GM12878 (cell line): ENCODE results near the gene ADIG. TPM values are rescaled to one million over a fixed set of nuclear protein-coding genes. Genes with fewer than 3 reads are reported as not detected.
A peak's percentile ranks its signal among the peaks of the same experiment; 100 is the strongest.

ENCODE experiments used
- ATAC-seq: fragments of 200-7000 bp; cut with Tn5 transposase; 3 replicates; pipeline ENCODE4 v1.9.1; 2020; ENCODE audit warnings: mild to moderate bottlenecking, moderate library complexity
- BruUV-seq: library from RNA; stranded (reverse); fragments of 400-500 nt; replicated peaks from 2 replicates; lab custom pipeline; 2021; lab: Mats Ljungman, UMichigan
- CTCF ChIA-PET: fragments of 300-600 bp; sonication (Branson Sonifier 250); formaldehyde crosslinking; extraction: SDS; loops from one replicate; lab custom pipeline; 2021; ENCODE audit warnings: inconsistent platforms; lab: Yijun Ruan, JAX
- POLR2A ChIA-PET: fragments of 350-600 bp; formaldehyde crosslinking; extraction: SDS; loops from one replicate; lab custom pipeline; 2021; ENCODE audit warnings: inconsistent platforms; lab: Charles Lee
- RAD21 ChIA-PET: fragments of 300-600 bp; sonication (Branson Sonifier 250); formaldehyde crosslinking; loops from one replicate; lab custom pipeline; 2023; ENCODE audit warnings: antibody characterized with exemption; ENCODE audit not compliant: unreplicated experiment; lab: Charles Lee
- SMC1A ChIA-PET: fragments of 300-600 bp; sonication (Branson Sonifier 250); formaldehyde crosslinking; loops from one replicate; lab custom pipeline; 2023; ENCODE audit not compliant: unreplicated experiment, uncharacterized antibody; lab: Charles Lee
- DNase-seq: peaks from one replicate; pipeline ENCODE4 v3.0.0-alpha.2; 2011; ENCODE audit warnings: low read depth, low spot score
- FAIRE-seq: peaks from 3 replicates; lab custom pipeline; 2011; peaks lifted over from hg19 to GRCh38; lab: Jason Lieb, UNC
- H2AFZ ChIP-seq: 2 replicates; pipeline ENCODE4 v1.6.0; 2011; ENCODE audit warnings: low read depth, low read length, control low read depth; ENCODE audit not compliant: control insufficient read depth
- H3K27ac ChIP-seq: 2 replicates; pipeline ENCODE4 v1.5.1; 2011; ENCODE audit warnings: control low read depth; ENCODE audit not compliant: control insufficient read depth, insufficient read depth
- H3K27me3 ChIP-seq, 2 experiments: replicated peaks in 1 of 2; 2 replicates each; pipeline versions ENCODE4 v1.6.0 to v1.6.1; 2011; ENCODE audit warnings: low read length in 1 of 2; ENCODE audit not compliant: control insufficient read depth in 2 of 2, insufficient read depth in 2 of 2
- H3K36me3 ChIP-seq, 2 experiments: 2 replicates each; pipeline ENCODE4 v1.5.1; 2011; ENCODE audit warnings: low read length in 1 of 2; ENCODE audit not compliant: control insufficient read depth in 2 of 2, insufficient read depth in 2 of 2
- H3K4me1 ChIP-seq: 2 replicates; pipeline ENCODE4 v1.6.1; 2011; ENCODE audit warnings: mild to moderate bottlenecking, low read length, moderate library complexity, mixed read lengths; ENCODE audit not compliant: control insufficient read depth, insufficient read depth
- H3K4me2 ChIP-seq: 2 replicates; pipeline ENCODE4 v1.6.0; 2011; ENCODE audit warnings: control low read depth; ENCODE audit not compliant: control insufficient read depth, insufficient read depth
- H3K4me3 ChIP-seq: fragments of 200-600 bp; sonication (generic); 2 replicates; pipeline ENCODE4 v1.5.1; 2016
- H3K79me2 ChIP-seq: 2 replicates; pipeline ENCODE4 v1.6.0; 2011; ENCODE audit warnings: low read length; ENCODE audit not compliant: control insufficient read depth, insufficient read depth
- H3K9ac ChIP-seq: 2 replicates; pipeline ENCODE4 v1.8.0; 2011; ENCODE audit warnings: low read length, control low read depth, mixed read lengths; ENCODE audit not compliant: control insufficient read depth, insufficient read depth
- H3K9me3 ChIP-seq: replicated peaks from 3 replicates; pipeline ENCODE4 v1.5.1; 2011; ENCODE audit warnings: mild to moderate bottlenecking, low read length; ENCODE audit not compliant: control insufficient read depth, insufficient read depth
- H4K20me1 ChIP-seq: 2 replicates; pipeline ENCODE4 v1.6.0; 2011; ENCODE audit not compliant: control insufficient read depth, insufficient read depth
- ASH2L ChIP-seq: fragments of 300-600, 200-600 bp; sonication (generic); IDR thresholded peaks from 2 replicates; pipeline ENCODE4 v1.6.1; 2017; ENCODE audit warnings: low read depth, mild to moderate bottlenecking, borderline replicate concordance
- BCL11A ChIP-seq: IDR thresholded peaks from 2 replicates; pipeline ENCODE4 v1.6.1; 2011; ENCODE audit warnings: low read depth, low read length
- EGR1 ChIP-seq, 2 experiments: IDR thresholded peaks; 1 replicate in 1 of 2; 2 replicates in 1 of 2; pipeline ENCODE4 v1.6.1; 2011 to 2012; ENCODE audit warnings: low read depth in 2 of 2, low read length in 2 of 2, borderline replicate concordance in 1 of 2, mild to moderate bottlenecking in 1 of 2, moderate library complexity in 1 of 2
- JUNB ChIP-seq: IDR thresholded peaks from 2 replicates; pipeline ENCODE4 v1.6.1; 2016; ENCODE audit warnings: antibody characterized with exemption, mild to moderate bottlenecking
- KDM1A ChIP-seq: fragments of 200-600 bp; sonication (generic); IDR thresholded peaks from 2 replicates; pipeline ENCODE4 v1.6.1; 2016; ENCODE audit warnings: borderline replicate concordance
- NR2C2 ChIP-seq: IDR thresholded peaks from 2 replicates; pipeline ENCODE4 v1.6.1; 2011; ENCODE audit warnings: borderline replicate concordance, low read depth; ENCODE audit not compliant: control insufficient read depth, insufficient read length
- RAD51 ChIP-seq: fragments of 450-650 bp; IDR thresholded peaks from 2 replicates; pipeline ENCODE4 v1.6.1; 2016; ENCODE audit warnings: moderate library complexity, mild to moderate bottlenecking, inconsistent platforms
- SREBF1 ChIP-seq: IDR thresholded peaks from 2 replicates; pipeline ENCODE4 v1.6.1; 2012; ENCODE audit warnings: mild to moderate bottlenecking, low read length
- TCF12 ChIP-seq: IDR thresholded peaks from 2 replicates; pipeline ENCODE4 v1.6.1; 2011; ENCODE audit warnings: low read depth, mild to moderate bottlenecking, low read length
- USF1 ChIP-seq: IDR thresholded peaks from 2 replicates; pipeline ENCODE4 v1.6.1; 2011; ENCODE audit warnings: borderline replicate concordance, low read depth, mild to moderate bottlenecking, moderate library complexity, mixed read lengths, low read length; ENCODE audit not compliant: insufficient read depth; ENCODE audit errors: extremely low read length
- YY1 ChIP-seq: IDR thresholded peaks from 2 replicates; pipeline ENCODE4 v1.6.1; 2011; ENCODE audit warnings: low read depth, mild to moderate bottlenecking, low read length
- ZBTB40 ChIP-seq: fragments of 450-650 bp; IDR thresholded peaks from 2 replicates; pipeline ENCODE4 v1.6.1; 2016; ENCODE audit warnings: mild to moderate bottlenecking, moderate library complexity, borderline replicate concordance
- WGBS: methylation state at CpG from one replicate; pipeline ENCODE4 v1.1.6; 2016; ENCODE audit warnings: low lambda C conversion rate; ENCODE audit not compliant: insufficient replicate concordance, insufficient coverage; ENCODE audit errors: missing lambda C conversion rate; 5-methylcytosine and 5-hydroxymethylcytosine counted together
- in situ Hi-C: fragments of 300-500 bp; cut with MboI; formaldehyde crosslinking; loops from 9 replicates; pipeline ENCODE4 v1.14.3; 2018; ENCODE audit warnings: mixed read lengths
- intact Hi-C: fragments of 100-400 bp; cut with micrococcal nuclease; formaldehyde crosslinking; loops from one replicate; pipeline ENCODE4 v1.14.2; 2022; ENCODE audit not compliant: unreplicated experiment
- polyA plus RNA-seq, 11 experiments: library from polyadenylated mRNA; depleted of rRNA in 4 of 11; unstranded in 6 of 11; stranded (reverse) in 5 of 11; fragments of >200 nt; fragmentation: Nextera tagmentation in 4 of 11; fragmentation: Illumina TruSeq in 1 of 11; extraction: Ambion mirVana in 4 of 11; extraction: Trizol in 1 of 11; gene quantifications; 1 replicate in 1 of 11; 2 replicates in 10 of 11; pipeline versions ENCODE4 v1.2.1 to v1.2.3, GENCODE V29; 2011 to 2016; ENCODE audit warnings: inconsistent platforms in 2 of 11, missing spikeins in 2 of 11, low read depth in 1 of 11
- total RNA-seq, 4 experiments: library from RNA; depleted of rRNA in 3 of 4; stranded (reverse); fragments of >200 nt in 3 of 4; fragmentation: Illumina TruSeq in 1 of 4; extraction: Trizol in 1 of 4; gene quantifications; 2 replicates each; pipeline versions ENCODE4 v1.2.1 to v1.2.3, GENCODE V29; 2013 to 2021
- TF ChIP-seq, protein P1 (sequence below): fragments of 450-650 bp; formaldehyde crosslinking; IDR thresholded peaks from 2 replicates; pipeline ENCODE4 v1.5.0; 2022; ENCODE audit warnings: mild to moderate bottlenecking, missing genetic modification characterization

Gene ADIG
- total and polyA plus RNA-seq, 10 of the 15 experiments (the other 5 are each of a cell fraction or from before 2014, with no cell fraction given): not detected

GRCh38 chr20:38628580-38629470, 47.8 kb downstream of the ADIG start:
- SMC1A ChIA-PET: interaction anchor here (1.1 kb wide), 1 partner anchor 120 kb away, joined by 3 read pairs; no protein-coding TSS in a partner anchor
- Histone ChIP-seq H3K27me3 (no peaks in the 10 kb centered on the region), H3K4me1 (no peaks in the 10 kb centered on the region), H3K9me3 (no peaks in the 10 kb centered on the region), H3K4me2 (no peak overlapping the region), H3K79me2 (no peaks in the 10 kb centered on the region), H2AFZ (peak overlapping the region; percentile 23; the same call in 1 of the 2 replicates), H3K27ac (no peak overlapping the region), H3K9ac (no peak overlapping the region), H4K20me1 (no peaks in the 10 kb centered on the region), H3K4me3 (no peak overlapping the region), H3K36me3 (no peaks in the 10 kb centered on the region)
- POLR2A ChIA-PET: no interaction called here
- WGBS: 43% methylated on average over 9 of the region's 9 CpGs
- RAD21 ChIA-PET: interaction anchor here (0.5 to 1.3 kb wide), 3 partner anchors 15 to 265 kb away, joined by 3 to 4 read pairs (median 3); no protein-coding TSS in a partner anchor
- in situ Hi-C loops (no loop called here), intact Hi-C loops (no loop called here)
- ATAC-seq (no peak; the same call in 2 of the 3 replicates), DNase-seq (no peak), FAIRE-seq (no peak)
- CTCF ChIA-PET: interaction anchor here (0.5 to 0.6 kb wide), 2 partner anchors 409 to 420 kb away, joined by 3 read pairs; no protein-coding TSS in a partner anchor
- TF ChIP-seq ZBTB40: no peak
- TF ChIP-seq ASH2L: no peak
- no peak for TF ChIP-seq TCF12
- TF ChIP-seq KDM1A: no peak
- TF ChIP-seq, protein P1, sequence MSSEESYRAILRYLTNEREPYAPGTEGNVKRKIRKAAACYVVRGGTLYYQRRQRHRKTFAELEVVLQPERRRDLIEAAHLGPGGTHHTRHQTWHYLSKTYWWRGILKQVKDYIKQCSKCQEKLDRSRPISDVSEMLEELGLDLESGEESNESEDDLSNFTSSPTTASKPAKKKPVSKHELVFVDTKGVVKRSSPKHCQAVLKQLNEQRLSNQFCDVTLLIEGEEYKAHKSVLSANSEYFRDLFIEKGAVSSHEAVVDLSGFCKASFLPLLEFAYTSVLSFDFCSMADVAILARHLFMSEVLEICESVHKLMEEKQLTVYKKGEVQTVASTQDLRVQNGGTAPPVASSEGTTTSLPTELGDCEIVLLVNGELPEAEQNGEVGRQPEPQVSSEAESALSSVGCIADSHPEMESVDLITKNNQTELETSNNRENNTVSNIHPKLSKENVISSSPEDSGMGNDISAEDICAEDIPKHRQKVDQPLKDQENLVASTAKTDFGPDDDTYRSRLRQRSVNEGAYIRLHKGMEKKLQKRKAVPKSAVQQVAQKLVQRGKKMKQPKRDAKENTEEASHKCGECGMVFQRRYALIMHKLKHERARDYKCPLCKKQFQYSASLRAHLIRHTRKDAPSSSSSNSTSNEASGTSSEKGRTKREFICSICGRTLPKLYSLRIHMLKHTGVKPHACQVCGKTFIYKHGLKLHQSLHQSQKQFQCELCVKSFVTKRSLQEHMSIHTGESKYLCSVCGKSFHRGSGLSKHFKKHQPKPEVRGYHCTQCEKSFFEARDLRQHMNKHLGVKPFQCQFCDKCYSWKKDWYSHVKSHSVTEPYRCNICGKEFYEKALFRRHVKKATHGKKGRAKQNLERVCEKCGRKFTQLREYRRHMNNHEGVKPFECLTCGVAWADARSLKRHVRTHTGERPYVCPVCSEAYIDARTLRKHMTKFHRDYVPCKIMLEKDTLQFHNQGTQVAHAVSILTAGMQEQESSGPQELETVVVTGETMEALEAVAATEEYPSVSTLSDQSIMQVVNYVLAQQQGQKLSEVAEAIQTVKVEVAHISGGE: no peak
- TF ChIP-seq USF1: no peak
- no peak for TF ChIP-seq NR2C2
- TF ChIP-seq YY1: no peak
- TF ChIP-seq BCL11A: no peak
- TF ChIP-seq SREBF1: no peak
- no peak for TF ChIP-seq EGR1 (IDR thresholded peaks at IDR 0.05; ENCODE audit: borderline replicate concordance in 1 of 2, low read depth in 2 of 2, low read length in 2 of 2)
- TF ChIP-seq JUNB: no peak
- no peak for TF ChIP-seq RAD51
- BruUV-seq: no TSS peak
